HepG2 (cell line): ENCODE results near the gene JAK1. TPM values are rescaled to one million over a fixed set of nuclear protein-coding genes. Genes with fewer than 3 reads are reported as not detected.
A peak's percentile ranks its signal among the peaks of the same experiment; 100 is the strongest.

Experiments
- BCLAF1 ChIP-seq: fragments of 450-650 bp; IDR thresholded peaks from 2 replicates; pipeline ENCODE4 v1.6.1; 2017; ENCODE audit warnings: mild to moderate bottlenecking
- BRCA1 ChIP-seq: sonication (generic); formaldehyde crosslinking; IDR thresholded peaks from 2 replicates; pipeline ENCODE4 v1.4.0; 2020; ENCODE audit warnings: missing genetic modification reagents
- DBP ChIP-seq: sonication (generic); formaldehyde crosslinking; IDR thresholded peaks from 2 replicates; pipeline ENCODE4 v1.4.0; 2020; ENCODE audit warnings: missing genetic modification reagents; ENCODE audit errors: not compliant biosample characterization
- GLMP ChIP-seq: sonication (generic); formaldehyde crosslinking; IDR thresholded peaks from 2 replicates; pipeline ENCODE4 v1.9.0; 2021; ENCODE audit warnings: missing genetic modification reagents, mild to moderate bottlenecking, borderline replicate concordance
- HNF4G ChIP-seq, 2 experiments: sonication (generic) in 1 of 2; formaldehyde crosslinking in 1 of 2; IDR thresholded peaks; 2 replicates each; pipeline versions ENCODE4 v1.4.0 to v1.6.1; 2011 to 2020; ENCODE audit warnings: borderline replicate concordance in 2 of 2, low read depth in 2 of 2, mild to moderate bottlenecking in 2 of 2, low read length in 1 of 2, missing genetic modification reagents in 1 of 2, moderate library complexity in 1 of 2
- IRF9 ChIP-seq: sonication (generic); formaldehyde crosslinking; IDR thresholded peaks from 2 replicates; pipeline ENCODE4 v1.8.0; 2022; ENCODE audit warnings: missing genetic modification reagents, mild to moderate bottlenecking, borderline replicate concordance
- IRX3 ChIP-seq: sonication (generic); formaldehyde crosslinking; IDR thresholded peaks from 2 replicates; pipeline ENCODE4 v1.8.1; 2023; ENCODE audit warnings: mild to moderate bottlenecking, low read depth, missing genetic modification reagents, borderline replicate concordance
- MATR3 ChIP-seq: sonication (generic); formaldehyde crosslinking; IDR thresholded peaks from 2 replicates; pipeline ENCODE4 v1.4.0; 2020; ENCODE audit warnings: missing genetic modification reagents
- NR2F1 ChIP-seq, 2 experiments: fragments of 450-650 bp in 1 of 2; formaldehyde crosslinking in 1 of 2; IDR thresholded peaks; 2 replicates each; pipeline versions ENCODE4 v1.5.0 to v1.6.1; 2016 to 2020; ENCODE audit warnings: mild to moderate bottlenecking in 1 of 2, missing compliant biosample characterization in 1 of 2, missing genetic modification reagents in 1 of 2, moderate library complexity in 1 of 2
- SP140L ChIP-seq: sonication (generic); formaldehyde crosslinking; IDR thresholded peaks from 2 replicates; pipeline ENCODE4 v1.4.0; 2020; ENCODE audit warnings: missing genetic modification reagents, borderline replicate concordance
- TBP ChIP-seq: sonication (generic); formaldehyde crosslinking; IDR thresholded peaks from 2 replicates; pipeline ENCODE4 v1.5.0; 2020; ENCODE audit warnings: missing genetic modification reagents
- ZNF574 ChIP-seq: sonication (generic); formaldehyde crosslinking; IDR thresholded peaks from 2 replicates; pipeline ENCODE4 v1.4.0; 2020; ENCODE audit warnings: missing genetic modification reagents
- ZNF770 ChIP-seq: sonication (generic); formaldehyde crosslinking; IDR thresholded peaks from 2 replicates; pipeline ENCODE4 v1.5.0; 2020; ENCODE audit warnings: mild to moderate bottlenecking, missing genetic modification reagents
- polyA plus RNA-seq, 8 experiments: library from polyadenylated mRNA; depleted of rRNA in 3 of 8; stranded (reverse) in 7 of 8; unstranded in 1 of 8; fragments of >200 nt; fragmentation: Illumina TruSeq in 4 of 8; extraction: Trizol in 4 of 8; gene quantifications; 2 replicates each; pipeline versions ENCODE4 v1.2.1 to v1.2.3, GENCODE V29; 2011 to 2016; ENCODE audit warnings: low read depth in 4 of 8, missing spikeins in 1 of 8, mixed read lengths in 1 of 8; ENCODE audit not compliant: insufficient read depth in 1 of 8
- total RNA-seq, 5 experiments: library from RNA; depleted of rRNA; stranded (reverse); fragments of >200 nt; fragmentation: Illumina TruSeq; extraction: Trizol; gene quantifications; 2 replicates each; pipeline ENCODE4 v1.2.3, GENCODE V29; 2016; ENCODE audit warnings: low read depth in 1 of 5

The JAK1 gene
- total and polyA plus RNA-seq, 2 of the 13 experiments (the other 11 are each of a cell fraction or from before 2014, with no cell fraction given) = 23.9 to 42.4 TPM

GRCh38 chr1:64986903-64987871, 20.8 kb upstream of the JAK1 start (continued):
- TF ChIP-seq ZNF574 (CRISPR knock-in tag) = no peak
- no peak for TF ChIP-seq ZNF770 (CRISPR knock-in tag)
- TF ChIP-seq IRX3 = no peak
- TF ChIP-seq TBP = no peak
- no peak for TF ChIP-seq MATR3
- no peak for TF ChIP-seq BRCA1 (CRISPR knock-in tag)
- no peak for TF ChIP-seq IRF9 (CRISPR knock-in tag)
- TF ChIP-seq BCLAF1 = no peak
- no peak for TF ChIP-seq SP140L (CRISPR knock-in tag)
- no peak for TF ChIP-seq DBP (CRISPR knock-in tag)
- TF ChIP-seq GLMP (CRISPR knock-in tag) = no peak
- peak; percentile 44 to 73; a peak in 2 of 4 replicates for TF ChIP-seq NR2F1 (CRISPR knock-in tag; IDR thresholded peaks at IDR 0.05)
- TF ChIP-seq HNF4G (IDR thresholded peaks at IDR 0.05; ENCODE audit: borderline replicate concordance, low read depth, low read length) = peak; percentile 77
- no peak for TF ChIP-seq HNF4G (CRISPR knock-in tag; IDR thresholded peaks at IDR 0.05; ENCODE audit: borderline replicate concordance, low read depth)
